Uterus (tissue), 2 donors: ENCODE data around the gene ITGB5.

Source experiments
- CTCF ChIP-seq, 4 experiments: fragments of 200-600 bp in 2 of 4; fragments of 450-650 bp in 2 of 4; sonication (generic) in 2 of 4; IDR thresholded peaks; one replicate each; pipeline ENCODE4 v1.5.1; 2016 to 2019; ENCODE audit warnings: antibody characterized with exemption in 4 of 4, mild to moderate bottlenecking in 2 of 4, moderate library complexity in 1 of 4
- POLR2A ChIP-seq, 2 donors: fragments of 450-650 bp; IDR thresholded peaks; one replicate each; pipeline ENCODE4 v1.6.1; 2016; ENCODE audit warnings: antibody characterized with exemption in 2 of 2, mild to moderate bottlenecking in 1 of 2, moderate library complexity in 1 of 2

DNA sequence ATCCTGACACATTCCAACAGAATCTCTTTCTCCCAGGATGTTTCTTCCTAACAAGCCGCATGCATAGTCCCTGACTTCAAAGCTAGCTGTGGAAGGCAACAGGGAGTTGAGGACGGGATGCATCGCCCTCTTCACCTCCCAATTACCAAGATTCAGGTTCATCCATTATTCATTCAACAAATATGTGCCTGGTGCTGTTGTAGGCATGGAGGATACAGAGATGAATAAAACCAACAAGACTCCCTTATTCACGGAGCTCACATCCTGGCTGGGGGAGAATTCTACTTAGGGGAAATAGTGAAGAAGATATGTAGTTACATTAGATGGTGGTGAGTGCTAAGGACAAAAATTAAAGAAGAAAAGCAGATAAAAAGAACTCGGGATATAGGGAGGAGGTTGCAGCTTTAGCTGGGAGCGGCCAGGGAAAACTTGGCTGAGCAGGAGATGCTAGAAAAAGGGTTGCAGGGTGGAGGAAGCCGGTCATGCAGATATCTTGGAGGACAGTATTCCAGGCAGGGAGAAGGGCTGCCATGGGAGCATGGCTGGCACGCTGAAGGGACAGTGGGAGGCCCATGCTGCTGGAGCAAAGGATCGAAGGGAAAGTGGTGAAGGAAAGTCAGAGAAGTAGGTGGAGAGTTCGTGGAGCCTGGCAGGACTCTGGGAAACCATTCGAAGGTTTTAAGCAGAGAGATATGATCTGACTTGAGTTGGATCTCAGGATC lies 5.0 kb downstream of the ITGB5 start:
- TF ChIP-seq POLR2A (IDR thresholded peaks at IDR 0.05), result no peak
- TF ChIP-seq CTCF (IDR thresholded peaks at IDR 0.05), result no peak
